HuH-7.5 (cell line): ENCODE results near the gene IGFALS.

Experiments
- DNase-seq: peaks from one replicate; pipeline ENCODE4 v3.0.0; 2011; ENCODE audit warnings: low spot score

IGFALS gene

DNA sequence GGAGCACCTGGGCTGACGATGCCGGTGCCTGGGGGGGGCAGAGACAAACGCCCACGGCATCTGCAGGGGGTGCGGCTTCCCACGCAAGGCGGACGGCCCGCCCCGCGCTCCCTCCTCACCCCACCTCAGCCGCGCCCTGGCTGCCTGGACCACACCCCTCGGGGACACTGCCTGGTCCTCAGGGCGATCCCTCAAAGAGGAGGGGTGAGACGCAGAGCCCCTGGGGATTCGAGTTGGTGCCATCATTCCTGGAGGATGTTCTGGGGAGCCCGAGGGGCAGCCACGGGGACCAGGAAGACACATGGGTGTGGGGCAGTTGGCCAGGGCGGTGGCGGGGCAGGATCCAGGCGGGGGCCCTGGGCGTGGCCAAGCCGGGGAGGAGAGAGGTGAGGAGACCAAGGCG is 3.9 kb downstream of the IGFALS start:
- DNase-seq = no peak

DNA sequence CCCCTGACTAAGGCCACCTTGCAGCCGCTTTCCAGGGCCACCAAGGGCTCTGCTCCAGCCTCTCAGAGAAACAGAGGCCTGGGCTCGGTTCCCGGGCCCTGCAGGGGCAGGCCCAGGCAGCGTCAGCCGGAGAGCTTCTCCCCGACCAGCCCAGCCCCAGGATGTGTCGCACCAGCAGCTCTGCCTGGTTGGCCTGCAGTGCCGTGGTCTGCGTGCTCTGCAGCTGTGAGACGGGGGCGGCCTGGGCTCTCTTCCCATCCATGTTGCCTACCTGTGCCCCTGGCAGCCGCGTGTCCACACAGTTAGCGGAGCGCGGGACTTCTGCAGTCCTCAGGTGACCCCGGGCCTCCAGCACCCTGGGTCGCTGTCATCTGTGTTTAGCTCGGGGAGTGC is 4.8 kb downstream of the IGFALS start:
- no peak for DNase-seq

DNA sequence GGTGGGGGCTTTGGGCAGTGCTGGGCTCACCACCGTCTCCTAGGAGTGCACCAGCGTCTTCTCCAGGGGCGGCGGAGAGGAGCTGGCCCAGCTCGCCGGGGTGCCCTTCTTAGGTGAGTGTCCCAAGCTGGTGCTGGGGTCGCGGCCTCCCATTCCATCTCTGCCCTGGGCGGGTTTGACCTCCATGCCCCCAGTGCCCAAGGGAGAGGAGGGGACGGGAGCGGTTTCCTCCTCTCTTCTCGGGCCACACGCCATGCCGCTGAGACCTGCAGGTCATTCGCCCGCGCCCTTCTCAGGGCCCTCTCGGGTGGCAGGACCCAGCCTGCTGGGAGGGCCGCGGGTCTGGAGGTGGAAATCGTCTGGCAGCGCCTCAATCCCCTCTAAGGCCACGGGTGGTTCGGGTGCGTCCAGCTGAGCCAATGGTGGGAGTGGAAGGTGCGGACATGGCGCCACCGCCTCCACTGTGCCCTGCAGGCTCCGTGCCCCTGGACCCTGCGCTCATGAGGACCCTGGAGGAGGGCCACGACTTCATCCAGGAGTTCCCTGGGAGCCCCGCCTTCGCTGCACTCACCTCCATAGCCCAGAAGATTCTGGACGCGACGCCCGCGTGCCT is 5.3 kb downstream of the IGFALS start:
- DNase-seq = no peak

DNA sequence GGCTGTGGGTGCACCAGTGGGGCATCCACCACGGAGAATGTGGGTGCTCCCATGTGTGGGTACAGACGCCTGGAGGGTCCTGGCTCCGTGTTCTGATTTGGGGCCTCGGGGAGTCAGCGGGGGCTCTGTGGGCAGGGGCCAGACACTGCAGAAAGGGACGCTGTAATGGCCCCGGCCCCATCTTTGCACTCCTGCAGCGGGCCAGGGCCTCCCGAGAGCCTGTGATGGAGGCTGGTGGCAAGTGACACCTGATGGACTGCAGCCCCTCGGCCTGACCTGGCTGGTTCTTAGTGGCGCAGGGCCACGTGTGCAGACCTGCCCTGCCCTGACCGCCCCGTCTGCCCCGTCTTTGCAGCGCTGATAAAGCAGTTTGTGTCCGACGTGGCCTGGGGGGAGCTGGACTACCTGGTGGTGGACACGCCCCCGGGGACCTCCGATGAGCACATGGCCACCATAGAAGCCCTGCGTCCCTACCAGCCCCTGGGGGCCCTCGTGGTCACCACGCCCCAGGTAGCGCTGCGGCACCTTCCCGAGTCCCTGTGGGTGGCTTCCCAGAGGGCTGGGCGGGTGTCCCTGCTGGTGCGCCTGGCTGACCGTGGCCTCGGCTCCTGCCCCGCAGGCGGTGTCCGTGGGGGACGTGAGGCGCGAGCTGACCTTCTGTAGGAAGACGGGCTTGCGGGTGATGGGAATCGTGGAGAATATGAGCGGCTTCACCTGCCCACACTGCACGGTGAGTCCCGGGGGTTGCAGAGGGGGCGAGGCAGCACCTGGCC is 6.0 kb downstream of the IGFALS start:
- DNase-seq = no peak

DNA sequence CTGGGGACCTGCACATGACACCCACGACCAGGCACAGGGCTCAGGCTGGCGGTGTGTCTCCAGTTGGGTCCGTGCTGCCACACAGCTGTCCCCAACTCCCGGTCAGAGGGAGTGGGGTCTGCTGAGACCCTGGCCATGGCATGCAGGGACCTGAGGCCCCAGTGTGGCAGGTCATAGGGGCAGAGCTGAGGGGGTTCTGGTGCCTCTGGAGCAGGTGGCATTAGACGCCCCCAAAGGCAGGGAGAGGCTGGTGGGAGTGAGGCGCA is 6.5 kb downstream of the IGFALS start:
- no peak for DNase-seq

DNA sequence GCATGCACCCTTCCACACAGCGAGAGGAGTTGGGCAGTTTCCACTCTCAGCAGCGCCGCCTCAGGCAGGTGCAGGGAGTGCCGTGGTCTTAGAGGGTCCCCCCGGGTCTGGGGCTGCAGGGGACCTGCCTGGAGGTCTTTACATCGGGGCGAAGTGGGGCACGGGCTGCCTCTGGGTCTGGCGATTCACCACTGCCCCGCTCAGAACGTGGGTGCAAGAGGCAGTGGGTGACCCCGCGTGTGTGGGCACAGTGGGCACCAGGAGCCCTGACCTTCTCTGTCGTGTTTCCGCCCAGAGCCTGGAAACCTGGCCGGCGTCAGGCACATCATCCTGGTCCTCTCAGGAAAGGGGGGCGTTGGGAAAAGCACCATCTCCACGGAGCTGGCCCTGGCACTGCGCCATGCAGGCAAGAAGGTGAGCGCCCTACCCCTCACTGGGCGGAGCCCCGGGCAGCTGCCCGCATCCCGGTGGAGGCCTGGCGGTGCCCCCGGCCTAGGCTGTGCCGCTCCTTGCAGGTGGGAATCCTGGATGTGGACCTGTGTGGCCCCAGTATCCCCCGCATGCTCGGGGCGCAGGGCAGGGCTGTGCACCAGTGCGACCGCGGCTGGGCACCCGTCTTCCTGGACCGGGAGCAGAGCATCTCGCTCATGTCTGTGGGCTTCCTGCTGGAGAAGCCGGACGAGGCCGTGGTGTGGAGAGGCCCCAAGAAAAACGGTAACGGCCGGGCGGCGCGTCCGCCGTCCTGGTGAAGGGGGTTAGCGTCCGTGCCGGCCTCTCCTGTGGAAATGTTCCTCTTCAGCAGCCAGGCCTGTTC is 7.1 kb downstream of the IGFALS start:
- no peak for DNase-seq

DNA sequence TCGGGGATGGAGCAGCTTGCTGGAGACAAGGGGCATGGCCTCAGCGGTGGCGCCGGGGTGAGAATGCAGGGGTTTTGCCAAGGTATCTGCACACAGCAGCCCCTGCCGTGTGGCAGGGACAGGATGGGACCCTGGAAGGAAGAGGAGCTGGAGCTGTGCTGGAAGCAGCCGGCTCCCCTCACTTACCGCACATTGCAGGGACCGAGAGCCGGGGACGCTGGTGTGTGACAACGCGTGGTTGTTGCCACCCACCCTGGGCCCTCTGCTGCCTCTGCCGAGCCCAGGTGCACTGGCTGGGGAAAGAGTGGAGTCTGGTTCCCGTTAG is 7.7 kb downstream of the IGFALS start:
- no peak for DNase-seq

DNA sequence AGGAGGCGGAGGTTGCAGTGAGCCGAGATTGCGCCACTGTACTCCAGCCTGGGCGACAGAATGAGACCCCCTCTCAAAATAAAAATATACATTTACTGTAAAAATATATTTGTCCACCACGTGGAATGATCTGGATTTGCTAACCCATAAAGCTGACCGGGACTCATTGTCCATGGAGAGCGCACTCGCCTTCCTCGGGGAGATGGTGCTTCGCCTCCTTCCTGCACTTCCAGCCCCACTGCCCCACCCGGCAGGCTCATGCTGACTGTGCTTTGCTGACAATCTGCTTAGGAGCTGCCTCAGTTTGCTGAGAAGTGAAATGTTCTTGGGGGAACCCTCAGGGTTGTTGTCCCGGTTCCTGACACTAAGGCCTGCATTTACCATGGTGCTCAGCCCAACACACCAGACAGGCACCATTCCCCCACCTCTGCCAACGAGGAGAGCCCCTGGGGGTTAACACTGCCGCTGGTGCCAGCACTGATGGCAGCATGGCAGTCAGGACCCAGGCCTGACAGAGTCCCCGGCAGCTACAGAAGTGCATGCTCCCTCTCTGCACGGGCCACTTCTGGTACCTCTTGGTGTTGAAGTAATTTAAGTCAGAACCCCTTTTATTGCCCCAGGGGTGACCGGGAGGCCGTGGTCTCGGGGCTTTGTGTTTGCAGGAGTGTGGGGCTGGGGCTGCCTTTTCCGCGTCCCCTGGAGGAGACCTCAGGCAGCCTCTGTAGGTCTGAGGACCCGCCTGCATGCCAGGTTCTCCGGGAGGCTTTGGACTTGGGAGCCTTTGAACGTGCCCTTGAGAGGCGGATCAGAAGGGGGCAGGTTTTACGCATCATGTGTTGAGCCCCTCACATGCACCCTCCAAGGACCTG is 8.3 kb downstream of the IGFALS start:
- no peak for DNase-seq

DNA sequence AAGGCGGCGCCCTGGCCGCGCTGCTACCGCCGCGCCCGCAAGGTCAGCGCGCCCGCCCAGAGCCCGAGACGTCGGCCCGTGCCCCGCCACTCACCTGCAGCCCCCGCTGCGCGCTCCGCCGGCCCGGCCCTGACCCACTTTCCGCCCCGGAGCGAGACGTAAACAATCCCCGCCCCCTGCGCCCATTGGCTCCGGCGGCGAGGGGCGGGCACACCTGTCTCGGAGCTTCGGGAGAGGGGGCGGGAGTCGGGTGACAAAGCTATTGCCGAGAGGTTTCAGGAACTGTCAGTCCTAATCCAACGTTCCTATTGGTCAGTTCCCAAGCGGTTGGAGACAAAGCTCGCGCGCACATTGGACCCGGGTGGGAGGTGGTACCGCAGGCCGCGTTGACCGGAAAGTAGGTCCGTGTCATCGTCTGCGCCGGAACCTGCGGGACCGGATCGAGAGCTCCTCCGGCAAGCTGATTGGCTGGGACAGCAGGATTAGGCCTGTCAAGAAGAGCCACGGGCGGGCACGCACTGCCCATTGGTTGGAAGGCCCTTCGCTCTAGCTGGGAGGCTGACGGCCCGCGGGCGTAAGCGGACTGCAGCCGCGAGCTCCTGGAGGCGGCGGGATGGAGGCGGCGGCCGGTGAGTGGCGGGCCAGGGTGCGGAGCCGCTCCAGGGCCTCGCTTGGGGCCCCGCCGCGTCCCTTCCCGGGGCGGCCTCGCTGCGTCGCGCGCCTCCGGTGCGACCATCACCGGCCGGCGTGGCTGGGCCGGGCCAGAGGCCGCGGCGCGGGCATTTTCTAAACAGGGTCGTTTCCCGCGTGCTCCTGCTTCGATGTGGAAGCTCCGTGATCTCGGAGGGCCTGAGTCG is 10.9 kb downstream of the IGFALS start, which contains the start of the genes NUBP2 and SPSB3:
NUBP2 (plus strand) TSS at position 553 of the 857 bp plus-strand sequence; CDS start at position 614, 61 bp downstream.
SPSB3 (minus strand) TSS at position 164 of the 857 bp plus-strand sequence. CDS start 1,088 bp downstream, outside the sequence.
- peak; percentile 100 for DNase-seq

DNA sequence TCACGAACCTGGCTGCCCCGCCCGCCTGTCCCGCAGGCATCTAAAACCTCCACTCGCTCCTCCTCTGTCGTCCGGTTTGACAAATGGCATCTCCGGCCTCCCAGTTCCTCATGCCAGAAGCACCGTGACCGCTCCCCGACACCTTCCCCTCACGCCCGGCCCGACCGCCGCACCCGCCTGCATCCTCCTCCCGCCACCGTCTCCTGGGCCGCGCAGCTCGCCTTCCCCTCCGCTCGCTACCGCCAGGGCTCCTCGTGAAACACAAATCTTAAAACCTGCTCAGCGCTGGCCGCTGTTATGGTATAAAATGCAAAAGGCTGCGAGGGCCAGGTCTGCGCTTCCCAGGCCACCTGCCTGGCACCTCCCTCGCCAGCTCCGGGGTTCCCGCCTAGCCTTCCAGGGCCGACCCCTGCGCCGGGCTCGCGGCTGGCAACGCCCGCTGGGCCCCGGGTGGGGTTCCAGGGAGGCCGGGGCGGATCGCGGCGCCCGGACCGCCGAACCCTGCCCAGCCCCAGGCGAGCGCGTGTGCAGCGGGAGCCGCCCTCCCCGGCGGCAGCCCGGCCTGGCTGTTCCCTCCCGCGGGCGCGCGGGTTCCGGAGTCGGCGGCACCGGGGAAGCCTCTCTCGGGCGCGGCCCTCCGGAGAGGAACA is 11.6 kb downstream of the IGFALS start:
- DNase-seq = no peak

DNA sequence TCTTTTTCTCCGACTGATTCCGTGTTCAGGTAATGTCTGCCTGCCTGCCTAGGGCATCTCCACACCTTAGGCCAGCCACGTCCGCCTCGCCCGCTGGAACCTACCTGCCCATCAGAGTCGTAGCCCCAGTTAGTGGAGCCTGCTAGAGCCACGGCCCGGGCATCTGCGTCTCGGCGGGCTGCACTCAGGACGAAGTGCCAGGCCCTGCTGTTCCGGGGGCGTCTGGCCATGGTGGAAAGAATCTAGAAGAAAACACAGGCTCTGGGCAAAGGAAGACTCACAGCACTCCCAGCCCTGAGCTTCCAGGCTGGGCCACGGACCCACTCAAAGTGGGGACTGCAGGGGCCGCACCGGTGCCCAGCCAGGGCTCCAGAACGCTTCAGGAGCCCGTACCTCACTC is 12.3 kb downstream of the IGFALS start:
- DNase-seq = no peak

DNA sequence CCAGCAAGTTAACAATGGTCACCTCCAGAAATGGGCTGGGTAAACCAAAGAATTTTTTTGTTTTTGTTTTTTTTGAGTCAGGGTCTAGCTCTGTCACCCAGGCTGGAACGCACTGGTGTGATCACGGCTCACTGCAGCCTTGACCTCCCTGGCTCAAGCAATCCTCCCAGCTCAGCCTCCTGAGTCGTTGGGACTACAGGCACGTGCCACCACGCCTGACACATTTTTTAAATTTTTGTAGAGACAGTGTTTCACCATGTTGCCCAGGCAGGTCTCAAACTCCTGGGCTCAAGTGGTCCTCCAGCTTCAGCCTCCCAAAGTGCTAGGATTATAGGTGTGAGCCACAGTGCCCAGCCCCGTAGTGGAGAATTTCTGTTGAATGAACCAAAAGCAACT is 12.8 kb downstream of the IGFALS start:
- no peak for DNase-seq

DNA sequence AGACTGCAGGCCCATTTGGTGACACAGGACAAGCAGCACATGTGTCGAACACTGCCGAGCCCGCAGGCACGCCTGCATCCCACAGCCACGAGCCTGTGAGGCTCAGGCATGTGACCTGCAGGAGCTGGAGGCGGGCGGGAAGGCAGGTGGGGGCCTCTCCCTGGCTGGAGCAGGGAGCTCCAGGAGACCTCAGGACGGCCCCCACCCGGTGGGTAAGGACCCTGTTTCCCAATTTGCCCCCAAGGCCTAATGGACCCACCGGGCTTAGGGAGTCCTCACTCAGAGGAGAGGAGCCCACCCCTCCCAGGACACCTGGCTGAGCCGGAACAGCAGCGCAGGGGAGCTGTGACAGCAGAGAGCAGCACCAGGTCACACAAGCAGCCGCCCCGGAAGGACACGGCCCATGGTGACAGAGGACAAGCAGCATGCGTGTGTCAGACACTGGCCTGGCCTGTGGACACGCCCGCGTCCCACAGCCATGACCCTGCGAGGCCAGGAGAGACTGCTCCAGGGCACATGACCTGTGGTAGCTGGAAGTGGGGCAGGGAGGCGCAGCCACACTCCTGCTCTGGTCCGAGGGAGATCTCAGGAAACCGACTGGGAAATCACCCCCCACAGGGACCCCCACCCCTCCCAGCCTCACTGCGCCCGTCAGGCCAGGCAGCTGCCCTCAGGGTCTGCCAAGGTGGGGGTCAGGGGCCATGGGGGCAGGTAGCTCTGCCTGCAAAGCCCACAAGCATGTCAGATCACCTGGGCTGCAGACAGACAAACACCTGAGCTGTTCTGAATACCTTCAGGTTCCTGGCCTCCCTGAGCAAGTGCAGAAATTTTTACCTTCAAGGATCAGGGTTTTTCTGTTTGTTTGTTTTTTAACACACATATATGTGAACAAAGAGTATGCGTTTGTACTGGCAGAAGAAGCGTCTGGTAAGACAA is 13.5 kb downstream of the IGFALS start:
- DNase-seq = no peak

DNA sequence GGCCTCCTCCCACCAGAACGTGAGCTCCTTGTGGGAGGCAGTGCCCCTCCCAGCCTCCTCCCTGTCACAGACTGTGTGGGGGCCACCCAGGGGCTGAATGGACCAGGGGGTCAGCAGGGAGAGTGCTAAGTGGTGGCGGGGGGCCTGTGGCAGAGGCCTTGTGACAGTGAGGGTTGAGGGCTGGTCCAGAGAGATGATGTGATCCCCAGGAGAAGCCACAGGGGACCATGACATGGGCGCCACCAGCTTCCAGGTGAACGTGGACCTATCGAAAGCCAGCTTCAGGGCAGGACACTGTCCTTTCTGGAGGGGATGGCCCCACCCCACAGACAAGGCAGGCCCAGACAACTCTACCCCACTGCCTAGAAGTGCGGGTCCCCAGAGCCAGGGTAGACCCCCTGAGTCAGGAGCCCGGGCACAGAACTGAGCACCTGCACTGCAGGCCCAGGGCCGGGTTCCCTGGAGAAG is 14.2 kb downstream of the IGFALS start:
- DNase-seq = no peak

DNA sequence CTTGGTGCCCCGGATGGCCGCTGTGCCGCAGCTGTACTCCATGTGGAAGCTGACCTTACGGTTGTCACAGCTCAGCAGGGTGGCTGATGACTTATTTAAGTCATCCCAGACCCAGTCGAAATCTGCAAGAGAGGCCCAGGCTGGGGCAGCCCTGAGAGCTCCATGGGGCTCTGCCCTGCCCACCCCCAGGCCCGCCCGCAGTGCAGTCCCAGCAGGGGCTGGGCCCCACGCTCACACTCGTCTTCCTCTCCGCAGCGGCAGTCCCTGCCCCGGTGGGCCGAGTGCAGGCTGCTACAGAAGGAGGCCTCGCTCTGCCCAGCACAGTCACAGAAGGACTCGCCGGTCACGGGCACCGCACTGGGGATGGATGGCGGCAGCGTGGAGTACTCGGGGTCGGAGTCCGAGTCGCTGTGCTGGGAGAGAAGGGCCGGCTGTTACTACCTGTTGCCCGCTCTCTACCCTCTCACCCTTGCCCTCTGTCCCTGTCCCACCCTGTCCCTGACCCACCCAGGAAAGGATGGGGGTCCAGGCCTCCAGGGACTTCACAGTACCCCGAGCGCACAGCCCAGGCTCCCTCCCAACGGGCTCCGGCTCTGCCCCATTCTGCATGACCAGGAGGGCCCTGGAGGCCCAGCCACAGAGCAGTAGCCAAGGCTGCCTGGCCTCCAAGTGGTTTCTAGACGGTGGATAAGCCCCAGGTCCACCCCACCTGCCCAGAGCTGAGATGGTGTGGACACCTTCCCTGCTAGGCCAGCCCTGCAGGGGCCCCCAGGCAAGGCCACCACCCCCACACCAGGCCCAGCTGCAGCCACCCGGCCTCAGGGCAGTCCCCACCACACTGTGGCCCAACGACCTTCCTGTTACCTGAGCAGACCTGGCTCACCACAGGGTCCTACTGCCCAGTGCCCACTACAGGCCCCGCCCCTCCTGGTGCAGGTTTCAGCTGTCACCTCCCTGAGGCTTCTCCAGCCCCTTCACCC is 15.0 kb downstream of the IGFALS start:
- no peak for DNase-seq

DNA sequence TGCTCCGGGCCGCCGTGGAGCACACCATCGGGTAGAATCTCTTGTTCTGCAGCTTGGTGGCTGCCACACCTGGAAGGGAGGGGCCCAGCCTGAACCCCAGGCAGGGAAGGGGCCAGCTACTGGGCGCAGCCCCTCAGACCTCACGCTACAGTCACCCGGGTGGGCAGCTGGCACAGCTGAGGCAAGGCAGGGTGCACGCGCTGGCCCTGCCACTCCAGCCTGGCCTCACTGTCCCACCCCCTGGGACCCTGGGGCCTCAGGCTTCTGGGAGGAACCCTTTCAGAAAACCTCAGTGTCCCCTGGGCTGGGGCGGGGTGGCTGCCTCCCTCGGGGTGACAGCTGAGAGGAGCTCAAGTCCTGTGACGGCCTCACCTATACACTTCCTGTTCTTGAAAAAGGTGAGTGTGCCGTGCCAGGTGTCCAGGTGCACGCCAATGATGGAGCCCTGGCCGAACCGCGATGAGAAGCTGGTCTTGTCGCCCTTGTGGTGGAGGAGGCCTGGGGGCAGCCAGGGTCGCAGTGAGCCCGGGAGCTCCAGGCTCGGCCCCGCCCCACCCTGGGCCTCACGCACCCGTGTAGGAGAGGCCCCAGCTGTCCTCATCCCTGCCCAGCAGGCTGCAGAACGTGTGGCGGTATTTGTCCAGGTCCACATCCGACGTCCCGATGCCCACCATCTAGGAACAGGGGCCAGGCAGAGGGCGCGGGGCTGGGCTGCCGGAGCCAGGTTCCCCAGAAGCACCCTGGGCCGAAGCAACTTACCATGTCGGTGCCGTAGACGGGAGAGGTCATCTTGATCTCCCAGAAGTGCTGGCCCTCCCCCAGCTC is 15.9 kb downstream of the IGFALS start:
- no peak for DNase-seq

DNA sequence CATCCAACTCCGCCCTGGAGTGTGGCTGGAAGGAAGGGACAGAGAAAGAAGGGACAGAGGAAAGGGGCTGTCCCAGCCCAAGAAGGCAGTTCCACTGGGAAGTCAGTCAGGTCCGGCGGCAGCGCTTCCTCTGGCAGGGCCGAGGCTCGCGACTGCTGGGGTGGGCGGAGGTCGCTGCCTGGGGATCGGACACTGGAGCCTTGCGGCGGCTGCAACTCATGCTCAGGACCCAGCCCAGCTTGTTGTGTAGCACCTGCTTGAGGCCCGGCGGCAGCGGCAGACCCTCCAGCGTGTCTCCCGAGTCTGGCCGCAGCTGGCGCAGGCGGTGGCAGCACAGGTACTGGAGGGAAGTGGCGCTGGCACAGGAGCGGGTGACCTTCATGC is 16.5 kb downstream of the IGFALS start:
- DNase-seq = no peak

DNA sequence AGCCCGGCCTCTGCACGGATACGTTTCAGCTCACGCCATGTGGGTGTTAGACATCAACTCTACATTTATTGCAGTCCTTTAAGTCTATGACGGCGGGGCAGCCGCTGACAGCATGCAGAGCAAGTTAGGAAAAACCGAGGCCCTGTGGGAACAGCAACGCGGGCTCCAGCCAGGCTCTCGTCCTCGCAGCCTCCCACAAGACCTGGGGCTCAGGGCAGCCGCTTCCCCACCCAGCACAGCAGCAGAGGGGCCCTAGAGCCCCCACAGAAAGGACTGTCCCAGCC is 16.9 kb downstream of the IGFALS start:
- DNase-seq = no peak
